H1 (cell line): ENCODE results near the gene EXOC3L1. TPM values are rescaled to one million over a fixed set of nuclear protein-coding genes. Genes with fewer than 3 reads are reported as not detected.

ENCODE experiments used
- GABPA ChIP-seq: IDR thresholded peaks from 2 replicates; pipeline ENCODE4 v1.6.1; 2011; ENCODE audit warnings: mild to moderate bottlenecking, low read length, moderate library complexity, borderline replicate concordance; ENCODE audit not compliant: insufficient read depth
- HDAC6 ChIP-seq: IDR thresholded peaks from one replicate; pipeline ENCODE4 v1.7.1; 2012; ENCODE audit warnings: low read depth, mild to moderate bottlenecking, inconsistent platforms, low read length, moderate library complexity
- KDM5A ChIP-seq: fragments of 200-600 bp; IDR thresholded peaks from 2 replicates; pipeline ENCODE4 v1.7.1; 2012; ENCODE audit warnings: mild to moderate bottlenecking, low read length, inconsistent platforms, mixed read lengths
- SIN3A ChIP-seq, 2 experiments: IDR thresholded peaks in 1 of 2; conservative IDR thresholded peaks in 1 of 2; 2 replicates each; pipeline ENCODE4 v1.6.1; 2011 to 2012; ENCODE audit warnings: low read length in 2 of 2, improper control_type of control experiment in 1 of 2, low read depth in 1 of 2, mild to moderate bottlenecking in 1 of 2
- polyA plus RNA-seq, 7 experiments: library from polyadenylated mRNA; depleted of rRNA in 3 of 7; stranded (reverse) in 5 of 7; unstranded in 2 of 7; fragments of >200 nt in 5 of 7; fragments of 200-250 nt in 2 of 7; gene quantifications; 1 replicate in 5 of 7; 2 replicates in 1 of 7; 4 replicates in 1 of 7; pipeline versions ENCODE4 v1.2.1 to v1.2.3, GENCODE V29; 2011 to 2013; ENCODE audit warnings: missing spikeins in 2 of 7, mixed read lengths in 2 of 7
- total RNA-seq: library from RNA; stranded (reverse); fragmentation: NEBNext Ultra II Directional; extraction: Animal tissue kit (Norgen Biotek cat#: 25700); gene quantifications from 2 replicates; pipeline ENCODE4 v1.2.1, GENCODE V29; 2021
- TF ChIP-seq, protein P1 (sequence below): fragments of 300-600 bp; sonication (generic); IDR thresholded peaks from 2 replicates; pipeline ENCODE4 v1.7.1; 2012; ENCODE audit warnings: low read length, moderate library complexity, mild to moderate bottlenecking, inconsistent platforms; ENCODE audit not compliant: insufficient replicate concordance

EXOC3L1 gene
- total and polyA plus RNA-seq, 2 of the 8 experiments (the other 6 are each of a cell fraction or from before 2014, with no cell fraction given) = 1.3 TPM

DNA sequence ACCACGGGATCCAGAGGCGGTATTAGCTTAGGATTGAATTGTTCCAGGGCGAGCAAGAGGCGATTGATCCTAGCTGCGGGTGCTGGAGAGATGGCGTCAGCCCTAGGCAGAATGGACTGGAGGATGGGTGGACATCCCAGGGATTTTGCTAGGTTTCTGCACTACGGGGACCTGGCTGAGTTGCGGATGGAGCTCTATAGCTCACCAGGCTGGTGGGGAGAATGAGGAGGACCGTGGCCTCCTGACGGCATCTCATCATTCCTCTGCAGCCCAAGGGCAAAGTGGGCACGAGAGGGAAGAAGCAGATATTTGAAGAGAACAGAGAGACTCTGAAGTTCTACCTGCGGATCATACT, 37.6 kb upstream of the EXOC3L1 start (continued):
- TF ChIP-seq, protein P1, sequence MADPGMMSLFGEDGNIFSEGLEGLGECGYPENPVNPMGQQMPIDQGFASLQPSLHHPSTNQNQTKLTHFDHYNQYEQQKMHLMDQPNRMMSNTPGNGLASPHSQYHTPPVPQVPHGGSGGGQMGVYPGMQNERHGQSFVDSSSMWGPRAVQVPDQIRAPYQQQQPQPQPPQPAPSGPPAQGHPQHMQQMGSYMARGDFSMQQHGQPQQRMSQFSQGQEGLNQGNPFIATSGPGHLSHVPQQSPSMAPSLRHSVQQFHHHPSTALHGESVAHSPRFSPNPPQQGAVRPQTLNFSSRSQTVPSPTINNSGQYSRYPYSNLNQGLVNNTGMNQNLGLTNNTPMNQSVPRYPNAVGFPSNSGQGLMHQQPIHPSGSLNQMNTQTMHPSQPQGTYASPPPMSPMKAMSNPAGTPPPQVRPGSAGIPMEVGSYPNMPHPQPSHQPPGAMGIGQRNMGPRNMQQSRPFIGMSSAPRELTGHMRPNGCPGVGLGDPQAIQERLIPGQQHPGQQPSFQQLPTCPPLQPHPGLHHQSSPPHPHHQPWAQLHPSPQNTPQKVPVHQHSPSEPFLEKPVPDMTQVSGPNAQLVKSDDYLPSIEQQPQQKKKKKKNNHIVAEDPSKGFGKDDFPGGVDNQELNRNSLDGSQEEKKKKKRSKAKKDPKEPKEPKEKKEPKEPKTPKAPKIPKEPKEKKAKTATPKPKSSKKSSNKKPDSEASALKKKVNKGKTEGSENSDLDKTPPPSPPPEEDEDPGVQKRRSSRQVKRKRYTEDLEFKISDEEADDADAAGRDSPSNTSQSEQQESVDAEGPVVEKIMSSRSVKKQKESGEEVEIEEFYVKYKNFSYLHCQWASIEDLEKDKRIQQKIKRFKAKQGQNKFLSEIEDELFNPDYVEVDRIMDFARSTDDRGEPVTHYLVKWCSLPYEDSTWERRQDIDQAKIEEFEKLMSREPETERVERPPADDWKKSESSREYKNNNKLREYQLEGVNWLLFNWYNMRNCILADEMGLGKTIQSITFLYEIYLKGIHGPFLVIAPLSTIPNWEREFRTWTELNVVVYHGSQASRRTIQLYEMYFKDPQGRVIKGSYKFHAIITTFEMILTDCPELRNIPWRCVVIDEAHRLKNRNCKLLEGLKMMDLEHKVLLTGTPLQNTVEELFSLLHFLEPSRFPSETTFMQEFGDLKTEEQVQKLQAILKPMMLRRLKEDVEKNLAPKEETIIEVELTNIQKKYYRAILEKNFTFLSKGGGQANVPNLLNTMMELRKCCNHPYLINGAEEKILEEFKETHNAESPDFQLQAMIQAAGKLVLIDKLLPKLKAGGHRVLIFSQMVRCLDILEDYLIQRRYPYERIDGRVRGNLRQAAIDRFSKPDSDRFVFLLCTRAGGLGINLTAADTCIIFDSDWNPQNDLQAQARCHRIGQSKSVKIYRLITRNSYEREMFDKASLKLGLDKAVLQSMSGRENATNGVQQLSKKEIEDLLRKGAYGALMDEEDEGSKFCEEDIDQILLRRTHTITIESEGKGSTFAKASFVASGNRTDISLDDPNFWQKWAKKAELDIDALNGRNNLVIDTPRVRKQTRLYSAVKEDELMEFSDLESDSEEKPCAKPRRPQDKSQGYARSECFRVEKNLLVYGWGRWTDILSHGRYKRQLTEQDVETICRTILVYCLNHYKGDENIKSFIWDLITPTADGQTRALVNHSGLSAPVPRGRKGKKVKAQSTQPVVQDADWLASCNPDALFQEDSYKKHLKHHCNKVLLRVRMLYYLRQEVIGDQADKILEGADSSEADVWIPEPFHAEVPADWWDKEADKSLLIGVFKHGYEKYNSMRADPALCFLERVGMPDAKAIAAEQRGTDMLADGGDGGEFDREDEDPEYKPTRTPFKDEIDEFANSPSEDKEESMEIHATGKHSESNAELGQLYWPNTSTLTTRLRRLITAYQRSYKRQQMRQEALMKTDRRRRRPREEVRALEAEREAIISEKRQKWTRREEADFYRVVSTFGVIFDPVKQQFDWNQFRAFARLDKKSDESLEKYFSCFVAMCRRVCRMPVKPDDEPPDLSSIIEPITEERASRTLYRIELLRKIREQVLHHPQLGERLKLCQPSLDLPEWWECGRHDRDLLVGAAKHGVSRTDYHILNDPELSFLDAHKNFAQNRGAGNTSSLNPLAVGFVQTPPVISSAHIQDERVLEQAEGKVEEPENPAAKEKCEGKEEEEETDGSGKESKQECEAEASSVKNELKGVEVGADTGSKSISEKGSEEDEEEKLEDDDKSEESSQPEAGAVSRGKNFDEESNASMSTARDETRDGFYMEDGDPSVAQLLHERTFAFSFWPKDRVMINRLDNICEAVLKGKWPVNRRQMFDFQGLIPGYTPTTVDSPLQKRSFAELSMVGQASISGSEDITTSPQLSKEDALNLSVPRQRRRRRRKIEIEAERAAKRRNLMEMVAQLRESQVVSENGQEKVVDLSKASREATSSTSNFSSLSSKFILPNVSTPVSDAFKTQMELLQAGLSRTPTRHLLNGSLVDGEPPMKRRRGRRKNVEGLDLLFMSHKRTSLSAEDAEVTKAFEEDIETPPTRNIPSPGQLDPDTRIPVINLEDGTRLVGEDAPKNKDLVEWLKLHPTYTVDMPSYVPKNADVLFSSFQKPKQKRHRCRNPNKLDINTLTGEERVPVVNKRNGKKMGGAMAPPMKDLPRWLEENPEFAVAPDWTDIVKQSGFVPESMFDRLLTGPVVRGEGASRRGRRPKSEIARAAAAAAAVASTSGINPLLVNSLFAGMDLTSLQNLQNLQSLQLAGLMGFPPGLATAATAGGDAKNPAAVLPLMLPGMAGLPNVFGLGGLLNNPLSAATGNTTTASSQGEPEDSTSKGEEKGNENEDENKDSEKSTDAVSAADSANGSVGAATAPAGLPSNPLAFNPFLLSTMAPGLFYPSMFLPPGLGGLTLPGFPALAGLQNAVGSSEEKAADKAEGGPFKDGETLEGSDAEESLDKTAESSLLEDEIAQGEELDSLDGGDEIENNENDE = no peak
- TF ChIP-seq SIN3A (conservative IDR thresholded peaks at IDR 0.05 in 1 of 2, IDR thresholded peaks at IDR 0.05 in 1 of 2; ENCODE audit: low read depth in 1 of 2, low read length in 2 of 2) (no peak), KDM5A (no peak), GABPA (no peak), HDAC6 (no peak)
